GM19372 (cell line): ENCODE data around the gene KLHL6.
A peak's percentile ranks its signal among the peaks of the same experiment; 100 is the strongest.
"Not testable (repeated sequence)": the region's sequence is repeated elsewhere in the genome, so short reads cannot be mapped to it uniquely, and the experiment has no call there.

Source experiments
- ATAC-seq: cut with Tn5 transposase; IDR thresholded peaks from one replicate; pipeline ENCODE4 v1.9.1; 2021; ENCODE audit warnings: mild to moderate bottlenecking, low read depth, moderate library complexity; ENCODE audit not compliant: unreplicated experiment

KLHL6 gene

GRCh38 chr3:183460081-183461055 is 95.1 kb downstream of the KLHL6 start:
- ATAC-seq, result no peak

- ATAC-seq, result no peak
These were observed 100.4 kb downstream of the KLHL6 start for GRCh38 chr3:183455089-183455488.

- ATAC-seq, result no peak
These were observed 101.4 kb downstream of the KLHL6 start for GRCh38 chr3:183454064-183454463.

GRCh38 chr3:183449791-183450190 is 105.7 kb downstream of the KLHL6 start:
- ATAC-seq, result no peak

- no peak for ATAC-seq
These were observed 106.1 kb downstream of the KLHL6 start for GRCh38 chr3:183449391-183449790.

- no peak for ATAC-seq
These were observed 107.0 kb downstream of the KLHL6 start for GRCh38 chr3:183448369-183449128.

GRCh38 chr3:183447206-183448001 is 108.1 kb downstream of the KLHL6 start:
- peak; percentile 85 for ATAC-seq

- no peak for ATAC-seq
These were observed 108.7 kb downstream of the KLHL6 start for GRCh38 chr3:183446838-183447205.

- no peak for ATAC-seq
These were observed 110.8 kb downstream of the KLHL6 start for GRCh38 chr3:183444748-183445147.

- ATAC-seq, result no peak
These were observed 111.8 kb downstream of the KLHL6 start for GRCh38 chr3:183443395-183444385.

- ATAC-seq, result no peak
These were observed 112.5 kb downstream of the KLHL6 start for GRCh38 chr3:183442994-183443393.

- ATAC-seq, result not testable (repeated sequence)
These were observed 115.0 kb downstream of the KLHL6 start for GRCh38 chr3:183440521-183440920.

GRCh38 chr3:183439515-183439914 is 116.0 kb downstream of the KLHL6 start:
- no peak for ATAC-seq

- ATAC-seq, result no peak
These were observed 116.8 kb downstream of the KLHL6 start for GRCh38 chr3:183438735-183439134.

GRCh38 chr3:183437666-183438564 is 117.6 kb downstream of the KLHL6 start:
- ATAC-seq, result no peak
